Astrocyte (in vitro differentiated cells and primary cell): Measurements from ENCODE around the gene FAM153A.
"Not testable (repeated sequence)": the region's sequence is repeated elsewhere in the genome, so short reads cannot be mapped to it uniquely, and the experiment has no call there.

ENCODE experiments used
- EZH2 ChIP-seq: IDR thresholded peaks from 2 replicates; pipeline ENCODE4 v1.6.1; 2012; ENCODE audit warnings: mild to moderate bottlenecking, low read length, inconsistent platforms; ENCODE audit not compliant: insufficient read depth
- TF ChIP-seq, protein P1 (sequence below): IDR thresholded peaks from 2 replicates; pipeline ENCODE4 v1.5.1; 2011; ENCODE audit warnings: low read depth, mild to moderate bottlenecking, inconsistent platforms, low read length, moderate library complexity; ENCODE audit not compliant: insufficient read depth

DNA sequence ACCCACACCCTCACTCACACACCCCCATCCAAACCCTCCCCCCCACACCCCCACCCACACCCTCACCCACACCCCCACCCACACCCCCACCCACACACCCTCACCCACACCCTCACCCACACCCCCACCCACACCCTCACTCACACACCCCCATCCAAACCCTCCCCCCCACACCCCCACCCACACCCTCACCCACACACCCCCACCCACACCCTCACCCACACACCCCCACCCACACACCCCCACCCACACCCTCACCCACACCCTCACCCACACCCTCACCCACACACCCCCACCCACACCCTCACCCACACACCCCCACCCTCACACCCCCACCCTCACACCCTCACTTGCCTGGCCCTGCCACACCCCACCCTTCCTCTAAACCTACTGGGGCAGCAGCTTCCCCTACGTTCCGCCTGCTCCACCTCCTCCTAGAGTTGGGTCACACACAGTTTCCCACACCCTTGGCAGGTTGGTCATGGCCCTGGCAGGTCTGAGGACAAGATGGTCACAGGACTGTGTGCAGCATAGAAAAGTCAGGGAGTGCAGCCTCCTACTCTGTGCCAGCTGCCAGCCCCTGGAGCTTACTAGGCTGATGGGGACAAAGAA lies 30.2 kb upstream of the FAM153A start:
- TF ChIP-seq, protein P1, sequence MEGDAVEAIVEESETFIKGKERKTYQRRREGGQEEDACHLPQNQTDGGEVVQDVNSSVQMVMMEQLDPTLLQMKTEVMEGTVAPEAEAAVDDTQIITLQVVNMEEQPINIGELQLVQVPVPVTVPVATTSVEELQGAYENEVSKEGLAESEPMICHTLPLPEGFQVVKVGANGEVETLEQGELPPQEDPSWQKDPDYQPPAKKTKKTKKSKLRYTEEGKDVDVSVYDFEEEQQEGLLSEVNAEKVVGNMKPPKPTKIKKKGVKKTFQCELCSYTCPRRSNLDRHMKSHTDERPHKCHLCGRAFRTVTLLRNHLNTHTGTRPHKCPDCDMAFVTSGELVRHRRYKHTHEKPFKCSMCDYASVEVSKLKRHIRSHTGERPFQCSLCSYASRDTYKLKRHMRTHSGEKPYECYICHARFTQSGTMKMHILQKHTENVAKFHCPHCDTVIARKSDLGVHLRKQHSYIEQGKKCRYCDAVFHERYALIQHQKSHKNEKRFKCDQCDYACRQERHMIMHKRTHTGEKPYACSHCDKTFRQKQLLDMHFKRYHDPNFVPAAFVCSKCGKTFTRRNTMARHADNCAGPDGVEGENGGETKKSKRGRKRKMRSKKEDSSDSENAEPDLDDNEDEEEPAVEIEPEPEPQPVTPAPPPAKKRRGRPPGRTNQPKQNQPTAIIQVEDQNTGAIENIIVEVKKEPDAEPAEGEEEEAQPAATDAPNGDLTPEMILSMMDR = not testable (repeated sequence)
- not testable (repeated sequence) for TF ChIP-seq EZH2
